Type B pancreatic cell (in vitro differentiated cells): Measurements from ENCODE around the gene AFF3. TPM values are rescaled to one million over a fixed set of nuclear protein-coding genes. Genes with fewer than 3 reads are reported as not detected.

Experiments used
- DNase-seq: peaks from one replicate; pipeline ENCODE4 v3.0.0; 2021; ENCODE audit warnings: mixed read lengths; ENCODE audit not compliant: unreplicated experiment; ENCODE audit errors: extremely low spot score
- H3K27ac Mint-ChIP-seq: 2 replicates; pipeline ENCODE4 v1.8.0; 2021; ENCODE audit warnings: mild to moderate bottlenecking, mixed read lengths
- H3K27me3 Mint-ChIP-seq: 2 replicates; pipeline ENCODE4 v1.8.0; 2021; ENCODE audit warnings: mixed read lengths
- H3K36me3 Mint-ChIP-seq: 2 replicates; pipeline ENCODE4 v1.8.0; 2021; ENCODE audit warnings: mixed read lengths
- H3K4me1 Mint-ChIP-seq: one replicate; pipeline ENCODE4 v1.8.0; 2021; ENCODE audit warnings: mixed read lengths; ENCODE audit not compliant: unreplicated experiment
- H3K4me3 Mint-ChIP-seq: 2 replicates; pipeline ENCODE4 v1.8.0; 2021; ENCODE audit warnings: mild to moderate bottlenecking, mixed read lengths
- H3K9me3 Mint-ChIP-seq: 2 replicates; pipeline ENCODE4 v1.8.0; 2021; ENCODE audit warnings: mixed read lengths
- CTCF ChIP-seq: fragments of 200-600 bp; sonication (generic); conservative IDR thresholded peaks from 2 replicates; pipeline ENCODE4 v1.5.0; 2021; ENCODE audit warnings: antibody characterized with exemption, mild to moderate bottlenecking
- total RNA-seq: library from RNA; stranded (reverse); gene quantifications from 2 replicates; pipeline ENCODE4 v1.2.1, GENCODE V29; 2021; ENCODE audit warnings: low replicate concordance

Gene AFF3
- total RNA-seq, 1 donor from 2014 or later: 29.2 TPM

- no peaks in the 10 kb centered on the region for H3K36me3 Mint-ChIP-seq
- no peak for TF ChIP-seq CTCF
Observed at GRCh38 chr2:99765731-99766318, 376.6 kb downstream of the AFF3 start.

GRCh38 chr2:99763764-99764163 is 378.6 kb downstream of the AFF3 start:
- no peak for TF ChIP-seq CTCF
- H3K4me1 Mint-ChIP-seq: no peaks in the 10 kb centered on the region
- no peak overlapping the region for H3K4me3 Mint-ChIP-seq
- no peaks in the 10 kb centered on the region for H3K9me3 Mint-ChIP-seq
- no peaks in the 10 kb centered on the region for H3K36me3 Mint-ChIP-seq
- H3K27ac Mint-ChIP-seq: no peak overlapping the region
- no peaks in the 10 kb centered on the region for H3K27me3 Mint-ChIP-seq
- no peak for DNase-seq

More at GRCh38 chr2:99765731-99766318, 376.6 kb downstream of the AFF3 start:
- Mint-ChIP-seq H3K4me3 (no peak overlapping the region), H3K27ac (no peak overlapping the region), H3K9me3 (no peaks in the 10 kb centered on the region), H3K27me3 (no peaks in the 10 kb centered on the region), H3K4me1 (no peaks in the 10 kb centered on the region)
- DNase-seq: no peak

- Mint-ChIP-seq H3K9me3 (no peaks in the 10 kb centered on the region), H3K27me3 (no peaks in the 10 kb centered on the region), H3K4me3 (no peak overlapping the region), H3K4me1 (no peaks in the 10 kb centered on the region), H3K27ac (no peak overlapping the region), H3K36me3 (no peaks in the 10 kb centered on the region)
- no peak for TF ChIP-seq CTCF
- no peak for DNase-seq
Observed at GRCh38 chr2:99762714-99763113, 379.7 kb downstream of the AFF3 start.

GRCh38 chr2:99757611-99758114 is 384.7 kb downstream of the AFF3 start:
- no peaks in the 10 kb centered on the region for H3K4me1 Mint-ChIP-seq

GRCh38 chr2:99756059-99756458 is 386.3 kb downstream of the AFF3 start:
- H3K27me3 Mint-ChIP-seq: peaks cover 8% of the 10 kb centered on the region
- H3K4me3 Mint-ChIP-seq: no peak overlapping the region
- TF ChIP-seq CTCF: no peak
- no peak overlapping the region for H3K27ac Mint-ChIP-seq
- H3K36me3 Mint-ChIP-seq: peaks cover 3% of the 10 kb centered on the region
- no peaks in the 10 kb centered on the region for H3K4me1 Mint-ChIP-seq
- no peaks in the 10 kb centered on the region for H3K9me3 Mint-ChIP-seq
- no peak for DNase-seq

More at GRCh38 chr2:99757611-99758114, 384.7 kb downstream of the AFF3 start:
- no peak for DNase-seq
- H3K9me3 Mint-ChIP-seq: no peaks in the 10 kb centered on the region
- no peak for TF ChIP-seq CTCF
- peaks cover 8% of the 10 kb centered on the region for H3K27me3 Mint-ChIP-seq
- no peak overlapping the region for H3K27ac Mint-ChIP-seq
- peaks cover 3% of the 10 kb centered on the region for H3K36me3 Mint-ChIP-seq
- no peak overlapping the region for H3K4me3 Mint-ChIP-seq
